Fibroblast of lung (primary cell): Measurements from ENCODE around the gene UBE2E3. TPM values are rescaled to one million over a fixed set of nuclear protein-coding genes. Genes with fewer than 3 reads are reported as not detected.

Experiments
- DNase-seq, 2 donors: peaks; one replicate each; pipeline versions ENCODE4 v3.0.0 to v3.0.0-alpha.2; 2010; ENCODE audit warnings: low read depth in 2 of 2
- H2AFZ ChIP-seq: 2 replicates; pipeline ENCODE4 v1.5.1; 2012; ENCODE audit warnings: low read length, control low read depth, inconsistent platforms
- H3K27ac ChIP-seq: 2 replicates; pipeline ENCODE4 v1.5.1; 2011; ENCODE audit warnings: low read length, control low read depth; ENCODE audit not compliant: insufficient read depth
- H3K27me3 ChIP-seq: 2 replicates; pipeline ENCODE4 v1.5.1; 2011; ENCODE audit warnings: mild to moderate bottlenecking, low read length; ENCODE audit not compliant: control insufficient read depth, insufficient read depth
- H3K36me3 ChIP-seq: 2 replicates; pipeline ENCODE4 v1.5.1; 2011; ENCODE audit warnings: low read length; ENCODE audit not compliant: control insufficient read depth, insufficient read depth
- H3K4me1 ChIP-seq: 2 replicates; pipeline ENCODE4 v1.5.1; 2011; ENCODE audit warnings: low read length; ENCODE audit not compliant: control insufficient read depth, insufficient read depth; ENCODE audit errors: extremely low read depth
- H3K4me2 ChIP-seq: 2 replicates; pipeline ENCODE4 v1.5.1; 2011; ENCODE audit warnings: low read length, control low read depth; ENCODE audit not compliant: insufficient read depth; ENCODE audit errors: extremely low read depth
- H3K4me3 ChIP-seq, 4 experiments: fragments of 200-600 bp in 1 of 4; sonication (generic) in 1 of 4; replicated peaks in 1 of 4; 2 replicates each; pipeline ENCODE4 v1.5.1; 2011 to 2016; ENCODE audit warnings: low read length in 4 of 4, low read depth in 3 of 4, mild to moderate bottlenecking in 3 of 4, control low read depth in 2 of 4, inconsistent platforms in 1 of 4, mixed read lengths in 1 of 4; ENCODE audit not compliant: insufficient read depth in 1 of 4; ENCODE audit errors: control extremely low read depth in 1 of 4
- H3K79me2 ChIP-seq: 2 replicates; pipeline ENCODE4 v1.5.1; 2012; ENCODE audit warnings: mild to moderate bottlenecking, low read length, inconsistent platforms; ENCODE audit not compliant: control insufficient read depth, insufficient read depth
- H3K9ac ChIP-seq: 2 replicates; pipeline ENCODE4 v1.5.1; 2011; ENCODE audit warnings: mild to moderate bottlenecking, low read length, control low read depth; ENCODE audit not compliant: insufficient read depth
- H3K9me3 ChIP-seq: 2 replicates; pipeline ENCODE4 v1.5.1; 2012; ENCODE audit warnings: low read depth, low read length; ENCODE audit not compliant: control insufficient read depth, insufficient read depth
- H4K20me1 ChIP-seq: 2 replicates; pipeline ENCODE4 v1.5.1; 2011; ENCODE audit warnings: low read length; ENCODE audit not compliant: control insufficient read depth, insufficient read depth; ENCODE audit errors: extremely low read depth
- EZH2 ChIP-seq: IDR thresholded peaks from 2 replicates; pipeline ENCODE4 v1.5.1; 2012; ENCODE audit warnings: low read length, control low read depth, mild to moderate bottlenecking; ENCODE audit errors: missing control alignments
- polyA plus RNA-seq, 2 donors: library from polyadenylated mRNA; depleted of rRNA in 1 of 2; stranded (reverse) in 1 of 2; unstranded in 1 of 2; fragments of >200 nt; gene quantifications; 2 replicates each; pipeline ENCODE4 v1.2.1, GENCODE V29; 2011 to 2012; ENCODE audit warnings: missing spikeins in 1 of 2
- total RNA-seq: library from RNA; depleted of rRNA; stranded (reverse); fragments of >200 nt; gene quantifications from 2 replicates; pipeline ENCODE4 v1.2.1, GENCODE V29; 2014
- TF ChIP-seq, protein P1 (sequence below), 2 donors: IDR thresholded peaks in 1 of 2; conservative IDR thresholded peaks in 1 of 2; 1 replicate in 1 of 2; 2 replicates in 1 of 2; pipeline ENCODE4 v1.5.1; 2011 to 2012; ENCODE audit warnings: low read length in 2 of 2, control low read depth in 1 of 2, inconsistent platforms in 1 of 2, low read depth in 1 of 2, mild to moderate bottlenecking in 1 of 2

The UBE2E3 gene
- total and polyA plus RNA-seq, 2 donors (not counting 1 experiment from before 2014, with no cell fraction given) = 57.5 to 138 TPM

DNA sequence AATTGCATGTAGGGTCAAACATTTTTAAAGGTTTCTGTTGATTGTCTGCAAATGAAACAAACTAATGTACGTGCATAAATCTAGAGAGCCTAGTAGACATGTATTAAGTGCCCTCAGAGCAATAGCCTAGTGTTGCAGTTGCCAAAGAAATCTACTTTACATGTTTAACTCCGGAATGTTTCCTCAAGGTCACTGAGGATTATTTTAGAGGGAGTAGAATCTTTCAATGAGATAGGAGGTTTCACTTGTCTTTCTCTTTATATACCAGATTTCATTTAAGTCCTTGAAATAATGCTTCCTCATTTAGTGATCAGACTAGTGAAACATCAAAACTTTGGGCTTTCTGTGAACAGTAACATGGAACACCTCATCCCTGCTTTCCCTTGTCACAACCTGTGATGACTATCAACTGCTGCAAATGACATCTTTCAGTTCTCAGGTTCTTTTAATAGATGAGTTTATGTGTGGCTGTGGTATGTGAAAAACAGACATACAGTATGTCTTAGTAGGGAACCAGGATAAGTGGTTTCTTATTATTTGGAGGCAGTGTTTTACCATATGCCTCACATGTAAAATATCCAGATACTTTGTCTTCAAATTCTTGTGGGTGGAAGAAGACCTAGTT lies 5.5 kb downstream of the UBE2E3 start:
- TF ChIP-seq, protein P1, sequence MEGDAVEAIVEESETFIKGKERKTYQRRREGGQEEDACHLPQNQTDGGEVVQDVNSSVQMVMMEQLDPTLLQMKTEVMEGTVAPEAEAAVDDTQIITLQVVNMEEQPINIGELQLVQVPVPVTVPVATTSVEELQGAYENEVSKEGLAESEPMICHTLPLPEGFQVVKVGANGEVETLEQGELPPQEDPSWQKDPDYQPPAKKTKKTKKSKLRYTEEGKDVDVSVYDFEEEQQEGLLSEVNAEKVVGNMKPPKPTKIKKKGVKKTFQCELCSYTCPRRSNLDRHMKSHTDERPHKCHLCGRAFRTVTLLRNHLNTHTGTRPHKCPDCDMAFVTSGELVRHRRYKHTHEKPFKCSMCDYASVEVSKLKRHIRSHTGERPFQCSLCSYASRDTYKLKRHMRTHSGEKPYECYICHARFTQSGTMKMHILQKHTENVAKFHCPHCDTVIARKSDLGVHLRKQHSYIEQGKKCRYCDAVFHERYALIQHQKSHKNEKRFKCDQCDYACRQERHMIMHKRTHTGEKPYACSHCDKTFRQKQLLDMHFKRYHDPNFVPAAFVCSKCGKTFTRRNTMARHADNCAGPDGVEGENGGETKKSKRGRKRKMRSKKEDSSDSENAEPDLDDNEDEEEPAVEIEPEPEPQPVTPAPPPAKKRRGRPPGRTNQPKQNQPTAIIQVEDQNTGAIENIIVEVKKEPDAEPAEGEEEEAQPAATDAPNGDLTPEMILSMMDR (conservative IDR thresholded peaks at IDR 0.05 in 1 of 2, IDR thresholded peaks at IDR 0.05 in 1 of 2; ENCODE audit: low read depth in 1 of 2, low read length in 2 of 2) = no peak
- no peak for TF ChIP-seq EZH2
- Histone ChIP-seq H3K27ac (no peak overlapping the region), H2AFZ (no peak overlapping the region), H3K36me3 (no peaks in the 10 kb centered on the region), H3K27me3 (no peaks in the 10 kb centered on the region), H3K4me3 (peak overlapping the region in 3 of 4 experiments; percentile 4 to 21 (median 11)), H4K20me1 (no peaks in the 10 kb centered on the region), H3K4me1 (peaks cover 10% of the 10 kb centered on the region), H3K4me2 (peak overlapping the region; percentile 53), H3K9me3 (no peaks in the 10 kb centered on the region), H3K9ac (no peak overlapping the region), H3K79me2 (peaks cover 94% of the 10 kb centered on the region)
- DNase-seq = no peak

DNA sequence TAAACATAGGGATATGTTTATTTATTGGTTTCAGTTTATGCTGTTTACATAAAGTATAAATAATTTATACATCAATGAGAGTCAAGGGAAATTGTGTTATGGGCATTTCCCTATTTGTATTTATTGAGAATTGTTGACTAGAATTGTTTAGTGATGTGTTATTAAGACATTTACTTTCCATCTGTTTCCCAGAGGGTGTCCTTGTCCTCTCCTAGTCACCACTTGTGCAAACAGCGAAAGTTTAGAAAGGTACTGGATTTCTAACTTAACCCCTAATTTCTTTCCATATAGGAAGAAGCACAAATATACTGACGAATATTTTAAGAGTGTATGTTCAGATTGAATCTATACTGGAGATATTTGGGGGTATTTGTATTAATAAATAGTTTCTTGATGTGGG lies 6.7 kb downstream of the UBE2E3 start:
- no peak overlapping the region for H3K27ac ChIP-seq
- no peak overlapping the region for H3K4me2 ChIP-seq
- H4K20me1 ChIP-seq = no peaks in the 10 kb centered on the region
- DNase-seq = no peak
- no peak for TF ChIP-seq EZH2
- TF ChIP-seq, protein P1 (conservative IDR thresholded peaks at IDR 0.05 in 1 of 2, IDR thresholded peaks at IDR 0.05 in 1 of 2; ENCODE audit: low read depth in 1 of 2, low read length in 2 of 2) = no peak
- no peak overlapping the region for H2AFZ ChIP-seq
- no peak overlapping the region for H3K4me3 ChIP-seq
- no peaks in the 10 kb centered on the region for H3K36me3 ChIP-seq
- peaks cover 10% of the 10 kb centered on the region for H3K4me1 ChIP-seq
- no peaks in the 10 kb centered on the region for H3K9me3 ChIP-seq
- peaks cover 98% of the 10 kb centered on the region for H3K79me2 ChIP-seq
- no peak overlapping the region for H3K9ac ChIP-seq
- H3K27me3 ChIP-seq = no peaks in the 10 kb centered on the region

DNA sequence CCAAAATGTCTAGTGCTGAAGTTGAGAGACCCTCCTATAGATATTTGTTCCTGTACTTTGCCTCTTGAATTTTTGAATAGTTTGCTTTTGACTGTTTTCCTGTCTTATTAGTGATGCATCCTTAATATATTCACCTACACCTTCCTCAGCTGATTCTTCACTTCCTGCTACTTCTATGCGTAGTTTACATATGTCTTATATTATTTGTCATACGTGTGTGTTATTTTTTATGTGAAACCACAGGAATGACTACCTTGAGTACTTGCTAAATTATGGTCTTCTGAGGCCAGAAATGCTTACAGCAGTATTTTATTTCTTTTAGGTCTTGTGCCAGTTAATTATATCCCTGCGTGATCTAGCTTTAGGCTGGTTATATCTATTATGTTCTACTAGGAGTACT lies 9.9 kb downstream of the UBE2E3 start:
- no peaks in the 10 kb centered on the region for H3K9me3 ChIP-seq
- no peak overlapping the region for H3K27ac ChIP-seq
- H3K4me1 ChIP-seq = no peaks in the 10 kb centered on the region
- H3K27me3 ChIP-seq = no peaks in the 10 kb centered on the region
- H4K20me1 ChIP-seq = no peaks in the 10 kb centered on the region
- TF ChIP-seq, protein P1 (conservative IDR thresholded peaks at IDR 0.05 in 1 of 2, IDR thresholded peaks at IDR 0.05 in 1 of 2; ENCODE audit: low read depth in 1 of 2, low read length in 2 of 2) = no peak
- no peak for TF ChIP-seq EZH2
- peaks cover 97% of the 10 kb centered on the region for H3K79me2 ChIP-seq
- no peak for DNase-seq
- no peaks in the 10 kb centered on the region for H3K36me3 ChIP-seq
- H3K9ac ChIP-seq = no peak overlapping the region
- H3K4me2 ChIP-seq = no peak overlapping the region
- H3K4me3 ChIP-seq = no peak overlapping the region
- H2AFZ ChIP-seq = no peak overlapping the region
